ENCODE data around the gene PRKCB.
"Not testable (repeated sequence)": the region's sequence is repeated elsewhere in the genome, so short reads cannot be mapped to it uniquely, and the experiment has no call there.

- TF ChIP-seq, protein P1, sequence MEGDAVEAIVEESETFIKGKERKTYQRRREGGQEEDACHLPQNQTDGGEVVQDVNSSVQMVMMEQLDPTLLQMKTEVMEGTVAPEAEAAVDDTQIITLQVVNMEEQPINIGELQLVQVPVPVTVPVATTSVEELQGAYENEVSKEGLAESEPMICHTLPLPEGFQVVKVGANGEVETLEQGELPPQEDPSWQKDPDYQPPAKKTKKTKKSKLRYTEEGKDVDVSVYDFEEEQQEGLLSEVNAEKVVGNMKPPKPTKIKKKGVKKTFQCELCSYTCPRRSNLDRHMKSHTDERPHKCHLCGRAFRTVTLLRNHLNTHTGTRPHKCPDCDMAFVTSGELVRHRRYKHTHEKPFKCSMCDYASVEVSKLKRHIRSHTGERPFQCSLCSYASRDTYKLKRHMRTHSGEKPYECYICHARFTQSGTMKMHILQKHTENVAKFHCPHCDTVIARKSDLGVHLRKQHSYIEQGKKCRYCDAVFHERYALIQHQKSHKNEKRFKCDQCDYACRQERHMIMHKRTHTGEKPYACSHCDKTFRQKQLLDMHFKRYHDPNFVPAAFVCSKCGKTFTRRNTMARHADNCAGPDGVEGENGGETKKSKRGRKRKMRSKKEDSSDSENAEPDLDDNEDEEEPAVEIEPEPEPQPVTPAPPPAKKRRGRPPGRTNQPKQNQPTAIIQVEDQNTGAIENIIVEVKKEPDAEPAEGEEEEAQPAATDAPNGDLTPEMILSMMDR (conservative IDR thresholded peaks at IDR 0.05; ENCODE audit: low read length), result not testable (repeated sequence)
- not testable (repeated sequence) for TF ChIP-seq EZH2phosphoT487 (IDR thresholded peaks at IDR 0.05; ENCODE audit: borderline replicate concordance, low read depth, low read length)
These were observed 194.1 kb downstream of the PRKCB start for GRCh38 chr16:24029841-24030240.

All from OCI-LY7 (cell line).